Esophagus squamous epithelium (tissue), 5 donors: ENCODE measurements around the gene PRXL2C. TPM values are rescaled to one million over a fixed set of nuclear protein-coding genes. Genes with fewer than 3 reads are reported as not detected.
A peak's percentile ranks its signal among the peaks of the same experiment; 100 is the strongest.

Experiments
- DNase-seq: peaks from one replicate; lab custom pipeline; 2025; lab: John Stamatoyannopoulos, UW
- H3K27ac ChIP-seq, 4 donors: fragments of 200-600 bp; sonication (generic); one replicate each; pipeline ENCODE4 v1.5.1; 2016 to 2019; ENCODE audit warnings: mild to moderate bottlenecking in 1 of 4
- H3K27me3 ChIP-seq, 4 donors: fragments of 200-600 bp; sonication (generic); 1 replicate in 3 of 4; 2 replicates in 1 of 4; pipeline versions ENCODE4 v1.5.1 to v1.6.0; 2017 to 2021; ENCODE audit warnings: antibody characterized with exemption in 1 of 4
- H3K36me3 ChIP-seq, 3 donors: fragments of 200-600 bp; sonication (generic); one replicate each; pipeline ENCODE4 v1.5.1; 2016 to 2019
- H3K4me1 ChIP-seq, 3 donors: fragments of 200-600 bp; sonication (generic); one replicate each; pipeline ENCODE4 v1.5.1; 2017 to 2019
- H3K4me3 ChIP-seq, 4 donors: fragments of 200-600 bp; sonication (generic); 1 replicate in 3 of 4; 2 replicates in 1 of 4; pipeline ENCODE4 v1.5.1; 2016 to 2019; ENCODE audit warnings: mild to moderate bottlenecking in 2 of 4, moderate library complexity in 1 of 4
- H3K9me3 ChIP-seq, 3 donors: fragments of 200-600 bp; sonication (generic); one replicate each; pipeline ENCODE4 v1.5.1; 2016 to 2019
- CTCF ChIP-seq, 6 experiments: fragments of 450-650 bp in 4 of 6; fragments of 200-600 bp in 2 of 6; sonication (generic) in 2 of 6; IDR thresholded peaks; one replicate each; pipeline ENCODE4 v1.5.1; 2016 to 2019; ENCODE audit warnings: antibody characterized with exemption in 6 of 6, mild to moderate bottlenecking in 4 of 6, moderate library complexity in 4 of 6
- POLR2A ChIP-seq, 4 donors: fragments of 450-650 bp; IDR thresholded peaks; one replicate each; pipeline ENCODE4 v1.6.1; 2017; ENCODE audit warnings: antibody characterized with exemption in 4 of 4, mild to moderate bottlenecking in 4 of 4, moderate library complexity in 3 of 4
- WGBS, 2 donors: methylation state at CpG; one replicate each; pipeline ENCODE4 v1.1.5; 2018; 5-methylcytosine and 5-hydroxymethylcytosine counted together
- intact Hi-C: fragments of 100-400 bp; cut with DNase I; formaldehyde crosslinking; loops from one replicate; pipeline ENCODE4 v1.15.0; 2022
- total RNA-seq, 4 donors: library from RNA; depleted of rRNA; stranded (reverse); fragments of >200 nt; gene quantifications; one replicate each; pipeline ENCODE4 v1.1.0, GENCODE V29; 2016
- donor health status: DM: yes; HTN: yes; CAD: no.

Gene PRXL2C
- total RNA-seq, 4 donors from 2014 or later: 0.95 to 12.2 (median 5.6) TPM

GRCh38 chr9:96611302-96611701 is 43.8 kb downstream of the PRXL2C start:
- TF ChIP-seq CTCF (IDR thresholded peaks at IDR 0.05): no peak
- TF ChIP-seq POLR2A (IDR thresholded peaks at IDR 0.05): no peak
- WGBS, 2 donors: 86 to 96% methylated on average over 3 of the region's 3 CpGs
- no peak overlapping the region for H3K4me3 ChIP-seq
- no peaks in the 10 kb centered on the region for H3K9me3 ChIP-seq
- H3K36me3 ChIP-seq: no peaks in the 10 kb centered on the region
- no peak for DNase-seq
- peak overlapping the region; percentile 0 to 73 (median 48) for H3K27ac ChIP-seq
- H3K4me1 ChIP-seq: peaks cover 9 to 32% (median 16%) of the 10 kb centered on the region in 3 donors
- H3K27me3 ChIP-seq: no peaks in the 10 kb centered on the region
- intact Hi-C loops: no loop called here

- H3K4me1 ChIP-seq: peaks cover 9 to 28% (median 16%) of the 10 kb centered on the region in 3 donors
- no peaks in the 10 kb centered on the region for H3K36me3 ChIP-seq
- intact Hi-C loops: no loop called here
- no peaks in the 10 kb centered on the region for H3K27me3 ChIP-seq
- H3K4me3 ChIP-seq: no peak overlapping the region
- TF ChIP-seq CTCF (IDR thresholded peaks at IDR 0.05) (no peak), POLR2A (IDR thresholded peaks at IDR 0.05) (no peak)
- no peak overlapping the region for H3K27ac ChIP-seq
- no peak for DNase-seq
- no peaks in the 10 kb centered on the region for H3K9me3 ChIP-seq
Observed at GRCh38 chr9:96609732-96610131, 45.4 kb downstream of the PRXL2C start.

- H3K27ac ChIP-seq: no peak overlapping the region
- no peaks in the 10 kb centered on the region for H3K9me3 ChIP-seq
- no peak for DNase-seq
- H3K36me3 ChIP-seq: no peaks in the 10 kb centered on the region
- H3K4me3 ChIP-seq: no peak overlapping the region
- H3K27me3 ChIP-seq: no peaks in the 10 kb centered on the region
- H3K4me1 ChIP-seq: peaks cover 8 to 35% (median 16%) of the 10 kb centered on the region in 3 donors
- TF ChIP-seq POLR2A (IDR thresholded peaks at IDR 0.05) (no peak), CTCF (IDR thresholded peaks at IDR 0.05) (no peak)
- 77 to 81% methylated on average over 2 to 3 of the region's 3 CpGs for WGBS, 2 donors
- intact Hi-C loops: no loop called here
Observed at GRCh38 chr9:96607971-96608370, 47.1 kb downstream of the PRXL2C start.

- TF ChIP-seq POLR2A (IDR thresholded peaks at IDR 0.05) (no peak), CTCF (IDR thresholded peaks at IDR 0.05) (no peak)
- intact Hi-C loops: no loop called here
- 93 to 100% methylated on average over 3 of the region's 3 CpGs for WGBS, 2 donors
Observed at GRCh38 chr9:96605328-96605727, 49.8 kb downstream of the PRXL2C start.

GRCh38 chr9:96604004-96604319 is 51.2 kb downstream of the PRXL2C start:
- H3K27ac ChIP-seq: peak overlapping the region in 3 of 4 donors; percentile 23 to 49 (median 42)
- H3K4me3 ChIP-seq: no peak overlapping the region
- peaks cover 0 to 14% (median 0%) of the 10 kb centered on the region in 3 donors for H3K4me1 ChIP-seq
- intact Hi-C loops: no loop called here
- no peaks in the 10 kb centered on the region for H3K36me3 ChIP-seq
- TF ChIP-seq CTCF (IDR thresholded peaks at IDR 0.05) (no peak), POLR2A (IDR thresholded peaks at IDR 0.05) (no peak)
- WGBS, 2 donors: 22 to 25% methylated on average over 3 of the region's 3 CpGs
- H3K27me3 ChIP-seq: no peaks in the 10 kb centered on the region
- H3K9me3 ChIP-seq: no peaks in the 10 kb centered on the region
- no peak for DNase-seq

More at GRCh38 chr9:96605328-96605727, 49.8 kb downstream of the PRXL2C start:
- Histone ChIP-seq H3K4me3 (no peak overlapping the region), H3K27ac (no peak overlapping the region), H3K36me3 (no peaks in the 10 kb centered on the region), H3K4me1 (peaks cover 0 to 14% (median 0%) of the 10 kb centered on the region in 3 donors), H3K9me3 (no peaks in the 10 kb centered on the region), H3K27me3 (no peaks in the 10 kb centered on the region)
- DNase-seq: no peak
